Activated T-cell treated with anti-CD3 and anti-CD28 coated beads for 24 hours (primary cell): ENCODE measurements around the gene CPTP.

Experiments
- DNase-seq: peaks from one replicate; pipeline ENCODE4 v3.0.0-alpha.2; 2020; ENCODE audit warnings: low read depth

CPTP gene

GRCh38 chr1:1349256-1350012, 24.8 kb downstream of the CPTP start, which contains the start of gene DVL1:
Gene DVL1, minus strand, starts transcription at chr1:1349418. Its CDS starts 353 bp downstream, at chr1:1349065.
- DNase-seq, result peak; percentile 50

GRCh38 chr1:1351511-1352427, 27.2 kb downstream of the CPTP start:
- no peak for DNase-seq

- DNase-seq, result no peak
These were observed 28.3 kb downstream of the CPTP start for GRCh38 chr1:1352786-1353388.

DNA sequence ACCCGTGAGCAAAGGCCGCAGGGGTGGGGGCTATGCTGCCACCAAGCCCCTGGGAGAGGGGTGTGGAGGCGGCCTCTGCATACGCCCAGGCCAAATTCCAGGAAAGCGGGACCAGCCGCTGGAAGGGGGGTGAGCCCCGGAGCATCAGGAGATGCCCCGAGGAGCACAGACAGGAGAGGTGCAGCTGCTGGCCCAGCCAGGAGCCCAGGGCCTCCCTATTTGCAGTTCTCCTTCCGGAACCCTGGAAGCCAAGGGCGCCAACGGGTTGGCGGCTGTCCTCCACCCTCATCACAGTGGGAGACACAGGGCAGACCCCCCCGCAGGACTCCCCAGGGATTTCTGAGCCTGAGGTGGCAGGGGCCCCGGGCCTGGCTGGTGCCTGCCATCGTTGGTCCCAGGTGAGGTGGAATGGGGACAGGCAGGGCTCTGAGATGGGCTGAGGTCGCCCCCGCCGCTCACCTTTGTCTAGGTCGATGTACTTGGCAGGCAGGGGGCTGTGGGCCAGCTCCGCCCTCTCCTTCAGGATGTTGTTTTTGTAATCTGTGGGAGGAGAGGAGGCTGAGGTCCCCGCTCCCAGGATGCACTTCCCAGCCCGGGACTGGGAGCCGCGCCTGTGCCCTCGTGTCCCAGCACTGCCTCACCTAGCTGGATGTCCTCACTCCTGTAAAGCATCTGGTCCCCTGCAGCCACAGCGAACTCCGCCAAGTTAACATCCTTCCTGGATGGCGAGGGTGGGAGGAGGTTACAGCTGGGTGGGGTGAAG, 29.0 kb downstream of the CPTP start:
- no peak for DNase-seq

GRCh38 chr1:1354271-1355247, 30.0 kb downstream of the CPTP start:
- no peak for DNase-seq

DNA sequence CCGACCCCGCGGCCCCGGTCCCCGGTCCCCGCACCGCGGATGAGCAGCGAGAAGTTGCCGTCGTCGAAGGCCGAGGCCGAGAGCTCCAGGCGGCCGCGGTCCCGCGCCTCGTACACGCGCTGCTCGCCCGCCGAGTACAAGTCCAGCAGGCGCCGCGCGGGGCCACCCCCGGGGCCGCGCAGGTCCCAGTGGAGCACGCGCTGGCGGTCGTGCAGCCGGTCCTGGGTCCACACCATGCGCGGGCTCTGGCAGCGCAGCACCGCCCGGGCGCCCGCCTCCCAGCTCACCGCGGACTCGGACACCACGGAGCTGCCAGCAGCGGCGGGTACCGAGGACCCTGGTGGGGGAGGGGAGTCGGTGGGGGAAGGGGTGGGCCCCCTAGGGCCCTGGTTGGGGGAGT, 30.8 kb downstream of the CPTP start:
- DNase-seq, result no peak

- no peak for DNase-seq
These were observed 31.7 kb downstream of the CPTP start for GRCh38 chr1:1356166-1356795.

DNA sequence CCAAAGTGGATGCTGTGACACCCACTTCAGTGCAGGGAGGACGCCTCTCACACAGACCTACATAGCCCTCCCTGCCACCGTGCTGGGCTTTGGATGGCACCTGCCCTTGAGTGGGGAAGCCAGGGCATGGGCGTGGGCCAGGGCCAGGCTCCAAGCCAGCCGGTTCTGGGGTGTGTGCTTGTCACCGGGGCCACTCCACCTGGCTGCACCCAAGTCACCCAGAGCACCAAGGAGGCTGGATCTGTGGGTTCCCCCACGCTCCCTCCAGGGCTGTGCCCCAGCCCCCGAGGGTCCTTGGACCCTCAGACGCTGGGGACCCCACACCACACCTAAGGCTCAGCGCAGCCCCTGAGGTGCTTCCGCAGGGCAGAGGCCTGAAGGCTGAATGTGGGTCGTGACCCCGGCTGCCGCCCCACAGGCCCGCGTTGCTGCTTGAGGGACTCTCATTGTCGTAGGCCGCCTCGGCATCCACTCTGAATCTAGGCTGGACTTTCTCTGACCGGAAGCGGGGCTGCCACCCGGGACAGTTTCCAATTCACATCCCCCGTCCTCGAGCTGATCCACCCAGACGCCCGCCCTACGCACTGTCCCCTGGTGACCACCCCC, 32.3 kb downstream of the CPTP start:
- no peak for DNase-seq

DNA sequence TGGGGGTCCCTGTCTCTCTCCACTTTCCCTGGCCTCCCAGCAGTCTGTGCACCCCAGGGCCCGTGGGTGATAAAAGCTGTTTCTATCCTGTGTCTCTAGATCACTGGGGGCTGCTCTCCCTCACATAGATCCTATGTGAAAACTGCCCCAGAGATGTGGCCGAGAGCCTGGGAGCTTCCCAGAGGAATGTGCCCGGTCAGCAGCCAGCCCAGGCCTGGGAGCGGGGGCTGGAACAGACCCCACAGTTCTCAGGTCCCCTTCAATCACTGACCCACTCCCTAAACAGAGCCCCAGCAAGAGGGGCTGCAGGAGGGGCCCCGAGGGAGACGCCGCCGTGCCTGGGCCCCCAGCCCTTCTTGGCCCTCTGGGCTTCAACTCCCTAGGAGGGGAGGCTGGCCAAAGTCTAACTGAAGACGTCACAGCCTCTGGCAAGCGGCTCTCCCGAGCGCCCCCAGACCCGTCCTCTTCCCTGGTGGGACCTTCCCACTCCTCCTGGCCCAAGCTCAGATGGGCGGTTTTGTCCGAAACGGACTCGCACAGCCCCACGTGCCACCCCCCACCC, 33.4 kb downstream of the CPTP start:
- no peak for DNase-seq

GRCh38 chr1:1358433-1359271, 34.0 kb downstream of the CPTP start, which contains the start of gene MXRA8:
Gene MXRA8, minus strand, starts transcription at chr1:1358555. Its CDS starts 51 bp downstream, at chr1:1358504.
- no peak for DNase-seq

- DNase-seq, result no peak
These were observed 34.7 kb downstream of the CPTP start for GRCh38 chr1:1359308-1359663.

DNA sequence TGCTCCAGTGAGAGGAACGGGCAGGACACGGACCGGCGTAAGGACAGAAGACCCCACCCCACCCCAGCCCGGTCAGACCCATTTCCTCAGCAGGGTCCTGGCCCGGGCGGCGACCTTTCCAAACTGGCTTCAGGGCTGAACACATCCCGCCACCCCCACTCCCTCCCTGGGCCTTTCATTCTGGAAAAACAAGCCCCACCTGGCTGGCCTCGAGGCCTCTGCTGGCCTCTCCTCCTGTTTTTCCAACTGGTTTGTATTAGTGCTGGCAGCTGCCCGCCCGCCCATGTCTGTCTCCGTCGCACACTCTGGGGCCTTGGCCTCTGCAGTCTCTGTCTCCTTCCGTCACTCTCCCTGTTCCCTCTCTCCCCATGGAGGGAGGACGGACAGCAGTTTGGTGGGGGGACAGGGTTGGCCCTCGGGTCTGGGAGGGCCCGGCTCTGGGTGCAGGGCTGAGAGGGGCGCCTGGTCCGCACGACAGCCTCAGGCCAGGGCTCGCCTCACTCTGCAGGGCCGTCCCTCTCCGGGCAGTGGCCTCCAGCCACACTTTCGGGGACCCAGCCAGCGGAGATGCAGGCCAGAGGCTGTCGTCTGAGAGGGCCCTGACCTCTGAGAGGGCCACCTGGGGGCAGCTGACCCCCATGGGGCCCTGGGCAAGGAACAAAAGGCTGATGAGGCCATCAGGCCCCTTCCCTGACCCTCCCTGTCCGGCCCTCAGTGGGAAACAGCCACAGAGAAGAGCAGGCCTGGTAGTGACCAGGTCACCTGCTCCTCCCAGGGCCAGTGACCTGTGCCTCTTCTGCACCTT, 35.3 kb downstream of the CPTP start:
- DNase-seq, result no peak

GRCh38 chr1:1360506-1361169, 36.0 kb downstream of the CPTP start:
- no peak for DNase-seq

- no peak for DNase-seq
These were observed 36.8 kb downstream of the CPTP start for GRCh38 chr1:1361233-1361981.

GRCh38 chr1:1361982-1362423, 37.4 kb downstream of the CPTP start:
- DNase-seq, result no peak

GRCh38 chr1:1364266-1364665, 39.7 kb downstream of the CPTP start:
- DNase-seq, result no peak
